MM.1S (cell line): ENCODE data around the gene CFAP74.

Experiments
- DNase-seq: peaks from one replicate; pipeline ENCODE4 v3.0.0-alpha.2; 2015
- H2AFZ ChIP-seq: fragments of 300-600 bp; sonication (generic); 2 replicates; pipeline ENCODE4 v1.6.0; 2016; ENCODE audit warnings: antibody characterized with exemption, low read length
- H3F3A ChIP-seq: fragments of 300-600 bp; sonication (generic); 2 replicates; pipeline ENCODE4 v1.6.1; 2016; ENCODE audit warnings: mild to moderate bottlenecking, antibody characterized with exemption, low read length, moderate library complexity, mixed read lengths; ENCODE audit not compliant: insufficient read depth
- H3K27ac ChIP-seq: fragments of 300-600 bp; sonication (generic); 2 replicates; pipeline ENCODE4 v1.5.1; 2016; ENCODE audit warnings: mild to moderate bottlenecking, low read length
- H3K27me3 ChIP-seq: fragments of 300-600 bp; sonication (generic); replicated peaks from 2 replicates; pipeline ENCODE4 v1.6.0; 2016; ENCODE audit warnings: low read length; ENCODE audit not compliant: insufficient read depth
- H3K36me3 ChIP-seq: fragments of 300-600 bp; sonication (generic); replicated peaks from 2 replicates; pipeline ENCODE4 v1.6.1; 2016; ENCODE audit warnings: mild to moderate bottlenecking, low read length, mixed read lengths; ENCODE audit not compliant: insufficient read depth
- H3K4me1 ChIP-seq: fragments of 300-600 bp; sonication (generic); 2 replicates; pipeline ENCODE4 v1.6.1; 2016; ENCODE audit warnings: low read length, mixed read lengths
- H3K4me2 ChIP-seq: fragments of 300-600 bp; sonication (generic); 2 replicates; pipeline ENCODE4 v1.6.0; 2016; ENCODE audit warnings: low read depth, low read length
- H3K4me3 ChIP-seq: fragments of 300-600 bp; sonication (generic); 2 replicates; pipeline ENCODE4 v1.5.1; 2016; ENCODE audit warnings: low read length, mixed read lengths
- H3K79me2 ChIP-seq: fragments of 300-600 bp; sonication (generic); 2 replicates; pipeline ENCODE4 v1.6.1; 2016; ENCODE audit warnings: mixed run types, low read length, mixed read lengths
- H3K9ac ChIP-seq: fragments of 300-600 bp; sonication (generic); 2 replicates; pipeline ENCODE4 v1.6.1; 2016; ENCODE audit warnings: low read length, mixed read lengths
- H3K9me2 ChIP-seq: fragments of 300-600 bp; sonication (generic); replicated peaks from 2 replicates; pipeline ENCODE4 v1.6.1; 2016; ENCODE audit warnings: mild to moderate bottlenecking, low read length, mixed read lengths; ENCODE audit not compliant: insufficient read depth
- H3K9me3 ChIP-seq: fragments of 300-600 bp; sonication (generic); replicated peaks from 2 replicates; pipeline ENCODE4 v1.6.1; 2016; ENCODE audit warnings: mild to moderate bottlenecking, low read length, mixed read lengths; ENCODE audit not compliant: insufficient read depth
- H4K20me1 ChIP-seq: fragments of 300-600 bp; sonication (generic); 2 replicates; pipeline ENCODE4 v1.6.1; 2016; ENCODE audit warnings: mild to moderate bottlenecking, low read length, moderate library complexity, mixed read lengths; ENCODE audit not compliant: insufficient read depth
- CTCF ChIP-seq: fragments of 300-600 bp; sonication (generic); IDR thresholded peaks from 2 replicates; pipeline ENCODE4 v1.5.1; 2016; ENCODE audit warnings: antibody characterized with exemption, low read length, mixed read lengths
- EZH2 ChIP-seq: fragments of 300-600 bp; sonication (generic); optimal IDR thresholded peaks from 2 replicates; pipeline ENCODE3; 2017; ENCODE audit warnings: low read depth, mild to moderate bottlenecking, antibody characterized with exemption, low read length, mixed read lengths
- EZH2phosphoT487 ChIP-seq: fragments of 300-600 bp; sonication (generic); IDR thresholded peaks from 2 replicates; pipeline ENCODE4 v1.6.1; 2018; ENCODE audit warnings: antibody characterized with exemption, low read length

Gene CFAP74

GRCh38 chr1:2041887-2042286, 38.3 kb upstream of the CFAP74 start:
- H3K27ac ChIP-seq: no peak overlapping the region
- no peaks in the 10 kb centered on the region for H3K36me3 ChIP-seq
- H2AFZ ChIP-seq: no peak overlapping the region
- no peaks in the 10 kb centered on the region for H4K20me1 ChIP-seq
- no peak for TF ChIP-seq EZH2phosphoT487
- no peak for TF ChIP-seq EZH2
- no peak for TF ChIP-seq CTCF
- no peak overlapping the region for H3K4me2 ChIP-seq
- no peak overlapping the region for H3K4me3 ChIP-seq
- H3K4me1 ChIP-seq: no peaks in the 10 kb centered on the region
- H3K9me3 ChIP-seq: no peaks in the 10 kb centered on the region
- no peaks in the 10 kb centered on the region for H3K9me2 ChIP-seq
- no peaks in the 10 kb centered on the region for H3F3A ChIP-seq
- peaks cover 94% of the 10 kb centered on the region for H3K27me3 ChIP-seq
- no peak overlapping the region for H3K9ac ChIP-seq
- no peak for DNase-seq
- no peaks in the 10 kb centered on the region for H3K79me2 ChIP-seq

DNA sequence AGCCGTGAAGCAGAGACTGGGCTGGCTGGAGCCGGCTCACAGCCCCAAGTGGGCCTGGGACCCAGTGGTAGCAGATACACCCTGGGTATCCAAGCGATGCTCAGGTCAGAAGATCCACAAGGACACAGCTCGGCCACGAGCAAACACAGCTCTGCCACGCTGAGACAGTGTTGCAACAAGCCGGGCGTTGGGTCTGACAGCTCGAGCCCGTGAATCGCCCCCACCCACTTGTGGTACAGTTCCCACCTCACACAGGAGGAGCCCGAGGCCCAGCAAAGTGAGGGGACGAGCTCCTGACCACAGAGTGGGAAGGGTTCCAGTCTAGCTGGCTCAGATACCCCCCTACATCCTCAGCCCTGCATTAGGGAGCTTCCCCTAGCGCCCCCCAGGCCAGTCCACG, 37.7 kb upstream of the CFAP74 start:
- Histone ChIP-seq H3K36me3 (no peaks in the 10 kb centered on the region), H3K9me2 (no peaks in the 10 kb centered on the region), H4K20me1 (no peaks in the 10 kb centered on the region), H3K9me3 (no peaks in the 10 kb centered on the region), H3K9ac (no peak overlapping the region), H3K4me2 (no peak overlapping the region), H3K4me1 (no peaks in the 10 kb centered on the region), H3K27ac (no peak overlapping the region), H3K79me2 (no peaks in the 10 kb centered on the region), H3K27me3 (peaks cover 94% of the 10 kb centered on the region), H3F3A (no peaks in the 10 kb centered on the region), H2AFZ (no peak overlapping the region), H3K4me3 (no peak overlapping the region)
- DNase-seq: no peak
- TF ChIP-seq EZH2phosphoT487: no peak
- TF ChIP-seq CTCF: no peak

- no peak overlapping the region for H3K4me2 ChIP-seq
- peaks cover 95% of the 10 kb centered on the region for H3K27me3 ChIP-seq
- H2AFZ ChIP-seq: no peak overlapping the region
- H3K27ac ChIP-seq: no peak overlapping the region
- H3K36me3 ChIP-seq: no peaks in the 10 kb centered on the region
- DNase-seq: no peak
- H3K9me3 ChIP-seq: no peaks in the 10 kb centered on the region
- H4K20me1 ChIP-seq: no peaks in the 10 kb centered on the region
- H3F3A ChIP-seq: no peaks in the 10 kb centered on the region
- no peak for TF ChIP-seq EZH2phosphoT487
- no peak for TF ChIP-seq EZH2
- no peak for TF ChIP-seq CTCF
- H3K79me2 ChIP-seq: no peaks in the 10 kb centered on the region
- no peak overlapping the region for H3K9ac ChIP-seq
- no peaks in the 10 kb centered on the region for H3K9me2 ChIP-seq
- H3K4me1 ChIP-seq: no peaks in the 10 kb centered on the region
- H3K4me3 ChIP-seq: no peak overlapping the region
Observed at GRCh38 chr1:2039251-2039650, 35.7 kb upstream of the CFAP74 start.

- TF ChIP-seq CTCF (no peak), EZH2 (no peak), EZH2phosphoT487 (no peak)
- no peak overlapping the region for H3K4me2 ChIP-seq
- no peaks in the 10 kb centered on the region for H3K9me3 ChIP-seq
- no peaks in the 10 kb centered on the region for H4K20me1 ChIP-seq
- DNase-seq: no peak
- H3K4me1 ChIP-seq: no peaks in the 10 kb centered on the region
- no peak overlapping the region for H3K9ac ChIP-seq
- no peaks in the 10 kb centered on the region for H3K9me2 ChIP-seq
- no peak overlapping the region for H2AFZ ChIP-seq
- no peaks in the 10 kb centered on the region for H3K36me3 ChIP-seq
- H3K27me3 ChIP-seq: peaks cover 95% of the 10 kb centered on the region
- no peaks in the 10 kb centered on the region for H3F3A ChIP-seq
- no peak overlapping the region for H3K27ac ChIP-seq
- no peaks in the 10 kb centered on the region for H3K79me2 ChIP-seq
- H3K4me3 ChIP-seq: no peak overlapping the region
Observed at GRCh38 chr1:2038229-2038628, 34.6 kb upstream of the CFAP74 start.
